LoVo (cell line): ENCODE results near the gene ENO4.

Experiments
- DNase-seq: peaks from one replicate; pipeline ENCODE4 v3.0.0-alpha.2; 2016; ENCODE audit warnings: low spot score

The ENO4 gene

DNA sequence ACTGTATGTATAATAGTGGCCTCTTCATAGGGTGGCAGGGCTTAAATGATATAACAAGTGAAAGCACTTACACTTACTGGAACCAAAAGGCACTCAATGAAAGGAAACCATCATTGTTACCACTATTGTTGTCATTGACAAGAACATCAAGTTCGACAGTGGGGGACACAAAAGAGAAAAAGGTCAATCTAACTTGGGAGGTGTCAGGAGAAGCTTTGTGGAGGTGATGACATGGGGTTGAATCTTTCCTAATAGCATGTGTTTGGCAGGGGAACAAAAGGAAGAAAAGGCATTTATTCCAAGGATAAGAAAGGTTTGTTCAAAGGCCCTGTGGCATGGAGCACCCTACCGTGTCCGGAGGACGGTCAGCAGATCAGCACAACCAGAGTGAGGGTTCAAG is 18.2 kb upstream of the ENO4 start:
- no peak for DNase-seq

DNA sequence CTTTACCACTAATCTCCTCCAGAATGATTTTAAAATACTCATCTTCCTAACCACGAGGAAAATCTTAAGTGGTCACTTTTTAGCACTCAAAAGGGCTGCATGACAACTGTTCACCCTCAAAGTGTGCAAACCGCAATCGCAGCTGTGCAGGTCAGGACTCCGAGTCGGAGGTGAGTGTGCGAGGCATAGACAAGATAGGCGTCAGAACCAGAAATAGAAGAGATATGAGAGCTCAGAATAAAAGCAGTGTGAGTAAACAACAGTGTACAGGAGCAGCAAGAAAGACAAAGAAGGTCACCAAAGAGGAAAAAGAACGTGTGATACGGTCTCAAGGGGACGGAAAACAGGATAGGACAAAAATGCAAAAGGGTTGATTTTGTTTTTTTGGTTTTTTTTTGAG is 17.5 kb upstream of the ENO4 start:
- no peak for DNase-seq

GRCh38 chr10:116833986-116834985 is 15.0 kb upstream of the ENO4 start:
- DNase-seq: no peak

DNA sequence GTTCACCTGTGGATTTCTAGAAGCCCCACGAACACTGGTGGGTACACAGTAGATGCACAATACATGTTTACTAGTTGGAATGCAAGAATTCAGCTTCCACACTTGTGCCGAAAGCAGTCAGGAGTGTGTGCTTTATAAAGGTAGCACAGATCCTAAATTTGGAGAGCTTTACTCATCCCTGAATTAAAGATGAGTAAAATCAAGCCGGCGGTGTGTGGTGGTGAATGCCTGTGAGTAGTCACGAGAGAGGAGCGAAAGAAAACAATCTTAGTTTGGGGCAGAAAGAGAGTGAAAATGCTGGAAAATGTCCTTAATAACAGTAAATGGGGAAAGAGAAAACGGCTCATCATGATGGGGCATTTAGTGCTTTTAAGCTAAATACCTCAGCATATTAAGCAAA is 13.6 kb upstream of the ENO4 start:
- DNase-seq: no peak

- no peak for DNase-seq
Observed at GRCh38 chr10:116836083-116836482, 13.2 kb upstream of the ENO4 start.

- no peak for DNase-seq
Observed at GRCh38 chr10:116836902-116837523, 12.3 kb upstream of the ENO4 start.

DNA sequence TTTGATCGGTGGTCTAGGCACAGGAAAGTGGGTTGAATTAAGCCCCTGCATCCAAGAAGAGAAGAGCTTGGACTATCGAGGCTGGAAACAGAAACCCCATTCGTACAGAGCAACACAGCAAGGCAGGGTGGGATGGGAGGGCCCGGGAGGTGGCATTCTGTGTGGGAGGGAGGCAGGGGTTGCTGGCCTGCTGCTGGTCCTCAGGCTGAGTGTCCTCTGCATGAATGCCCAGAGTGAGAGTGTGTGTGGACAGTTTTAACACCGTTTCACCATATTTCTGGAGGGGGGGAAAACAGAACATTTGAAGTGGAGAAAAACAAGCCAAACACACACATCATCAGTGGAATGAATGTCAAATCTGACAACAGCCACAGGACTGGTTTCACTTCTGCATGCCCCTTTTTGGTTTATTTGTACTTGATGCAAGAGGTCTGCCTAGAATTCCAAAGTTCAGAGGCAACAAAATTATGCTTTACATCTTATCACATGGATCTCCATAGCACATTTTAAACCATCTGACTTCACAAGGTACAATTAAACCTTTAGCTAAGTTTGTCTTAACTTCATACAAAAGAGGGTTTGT is 11.1 kb upstream of the ENO4 start:
- DNase-seq: no peak

- no peak for DNase-seq
Observed at GRCh38 chr10:116840389-116841075, 8.8 kb upstream of the ENO4 start.

- no peak for DNase-seq
Observed at GRCh38 chr10:116845823-116846222, 3.5 kb upstream of the ENO4 start.

DNA sequence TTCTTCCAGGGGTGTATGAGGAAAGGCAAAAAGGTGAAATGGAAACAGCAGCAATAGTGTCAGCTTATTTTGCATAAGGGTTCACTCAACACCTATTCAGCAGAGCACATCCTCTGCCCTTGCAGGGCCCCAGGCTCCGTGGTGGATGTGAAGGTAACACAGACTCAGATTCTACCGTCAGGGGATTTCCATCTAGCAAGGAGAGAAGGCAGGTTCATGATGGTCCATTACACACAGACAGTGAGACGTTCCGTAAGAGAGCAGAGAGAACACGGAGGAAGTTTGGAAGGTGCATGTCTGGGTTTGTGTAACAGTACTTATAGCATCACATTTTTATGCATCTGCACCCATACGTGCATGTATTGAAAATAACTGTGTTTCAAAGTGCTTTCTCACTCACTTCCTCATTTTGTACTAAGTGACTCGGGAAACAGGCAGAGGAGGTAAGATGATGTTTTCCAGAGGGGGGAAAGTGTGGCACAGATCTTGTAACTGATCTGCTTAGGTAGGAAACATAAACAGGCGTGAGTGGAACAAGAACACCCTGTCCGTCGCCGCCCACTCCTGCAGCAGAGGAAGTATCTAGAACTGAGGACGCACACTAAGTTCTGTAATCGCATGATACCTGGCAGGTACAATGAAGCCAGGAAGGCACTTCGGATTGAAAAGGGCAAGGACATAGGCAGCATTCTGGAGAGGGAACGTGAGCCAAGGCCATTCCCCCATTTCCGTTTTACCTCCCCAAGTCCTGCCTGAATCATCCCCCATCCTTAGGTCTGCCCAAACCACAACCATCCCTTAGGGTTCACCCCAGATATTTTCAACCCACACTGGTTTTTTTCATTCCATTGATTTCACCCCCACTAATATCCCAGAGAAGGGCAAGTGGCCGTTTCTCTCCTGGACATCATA is 1.0 kb upstream of the ENO4 start:
- DNase-seq: no peak

GRCh38 chr10:116848944-116849247 is 403 bp upstream of the ENO4 start:
- DNase-seq: no peak

GRCh38 chr10:116850058-116850611 is 836 bp downstream of the ENO4 start:
- no peak for DNase-seq

- DNase-seq: no peak
Observed at GRCh38 chr10:116852246-116852645, 2.9 kb downstream of the ENO4 start.

DNA sequence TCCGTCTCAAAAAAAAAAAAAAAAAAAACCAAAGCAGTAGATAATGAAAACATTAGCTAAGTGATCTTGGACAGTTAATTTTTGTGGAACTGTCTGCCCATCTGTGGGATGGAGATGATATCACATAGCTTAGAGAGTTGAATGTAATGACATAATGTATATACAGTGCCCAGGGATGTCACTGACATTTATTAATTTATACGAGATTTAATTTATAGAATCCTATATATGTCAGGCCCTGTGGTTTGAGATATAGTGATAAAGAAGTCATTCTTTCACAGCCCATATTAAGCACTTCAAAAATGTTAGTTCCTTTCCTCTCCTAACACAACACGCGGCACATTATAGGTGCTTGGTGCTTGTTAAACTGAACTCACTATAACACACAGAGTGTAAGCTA is 4.0 kb downstream of the ENO4 start:
- no peak for DNase-seq

DNA sequence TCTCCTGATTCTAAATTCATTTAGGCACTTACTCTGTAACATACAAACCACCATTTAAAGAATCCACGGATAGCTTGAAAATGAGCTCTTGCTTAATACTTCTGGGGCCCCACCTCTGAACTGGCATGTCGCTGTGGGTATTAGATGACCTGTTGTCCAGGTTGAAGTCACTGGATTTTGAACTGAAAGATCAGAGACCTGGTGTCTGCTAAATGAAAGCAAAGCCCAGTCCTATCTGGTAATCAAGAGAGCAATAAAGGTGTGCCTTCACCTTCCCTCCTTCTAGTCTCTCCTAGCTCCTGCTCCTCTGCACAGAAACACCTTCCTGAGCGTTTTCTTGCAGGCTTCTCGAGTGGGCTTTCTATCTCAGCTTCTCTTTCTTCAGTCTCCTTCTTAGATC is 4.4 kb downstream of the ENO4 start:
- no peak for DNase-seq

DNA sequence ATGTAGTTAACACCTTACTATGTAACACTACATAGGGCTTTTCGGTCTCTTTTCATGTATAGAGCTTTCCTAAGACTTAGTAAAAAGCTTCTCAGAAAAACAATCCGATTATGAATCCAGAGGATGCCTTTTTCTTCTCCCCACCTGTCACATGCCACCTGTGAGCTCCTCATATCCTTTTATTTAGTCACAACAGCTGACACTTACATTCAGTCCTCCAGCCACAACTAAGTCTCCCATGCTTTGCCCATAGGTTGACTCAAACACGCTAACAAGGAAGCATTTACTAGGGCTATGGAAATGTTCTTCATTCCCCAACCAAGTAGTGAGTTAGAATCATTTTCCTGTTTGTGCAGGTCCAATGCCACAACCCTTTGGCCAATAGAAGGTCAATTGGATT is 7.9 kb downstream of the ENO4 start:
- DNase-seq: no peak

DNA sequence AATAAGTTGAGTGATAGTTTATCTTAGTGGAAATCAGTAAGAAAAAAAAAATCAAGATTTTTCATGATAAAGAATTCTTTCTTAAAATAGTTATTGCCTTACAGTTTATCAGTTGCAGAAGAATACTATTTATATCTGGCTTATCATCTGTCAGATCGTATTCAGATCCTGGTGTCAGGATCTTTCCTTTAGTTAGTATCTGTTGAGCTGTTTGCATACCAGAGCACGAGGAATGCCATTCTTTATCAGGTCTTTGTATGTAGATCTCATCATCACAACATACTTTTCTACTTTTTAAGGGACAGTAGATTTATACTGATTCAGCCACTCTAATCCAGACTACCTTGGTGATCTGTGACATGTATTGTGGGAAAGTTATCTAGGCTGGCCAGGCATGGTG is 12.5 kb downstream of the ENO4 start:
- DNase-seq: no peak

GRCh38 chr10:116864436-116864835 is 15.1 kb downstream of the ENO4 start:
- DNase-seq: no peak

- no peak for DNase-seq
Observed at GRCh38 chr10:116866066-116866465, 16.8 kb downstream of the ENO4 start.

- no peak for DNase-seq
Observed at GRCh38 chr10:116866987-116867595, 17.8 kb downstream of the ENO4 start.

GRCh38 chr10:116868198-116868676 is 18.9 kb downstream of the ENO4 start:
- DNase-seq: no peak
